CD14-positive monocyte (primary cell): ENCODE results near the gene THRAP3. TPM values are rescaled to one million over a fixed set of nuclear protein-coding genes. Genes with fewer than 3 reads are reported as not detected.

Experiments
- DNase-seq, 3 donors: peaks; one replicate each; pipeline ENCODE4 v3.0.0-alpha.2; 2011 to 2022
- H2AFZ ChIP-seq: 2 replicates; pipeline ENCODE4 v1.6.0; 2012; ENCODE audit warnings: mild to moderate bottlenecking, low read depth, low read length, inconsistent platforms; ENCODE audit not compliant: insufficient read depth, poor library complexity, severe bottlenecking
- H3K27ac ChIP-seq, 2 donors: 1 replicate in 1 of 2; 2 replicates in 1 of 2; pipeline ENCODE4 v1.5.1; 2012 to 2013; ENCODE audit warnings: low read length in 2 of 2, control low read depth in 1 of 2, inconsistent platforms in 1 of 2, low read depth in 1 of 2, mild to moderate bottlenecking in 1 of 2
- H3K27me3 ChIP-seq, 2 donors: one replicate each; pipeline versions ENCODE4 v1.6.0 to v1.6.1; 2011 to 2013; ENCODE audit warnings: low read length in 2 of 2; ENCODE audit not compliant: control insufficient read depth in 2 of 2, insufficient read depth in 2 of 2
- H3K36me3 ChIP-seq, 2 donors: replicated peaks in 1 of 2; 1 replicate in 1 of 2; 2 replicates in 1 of 2; pipeline versions ENCODE4 v1.5.1 to v1.6.1; 2012 to 2013; ENCODE audit warnings: low read length in 2 of 2, control low read depth in 1 of 2, inconsistent platforms in 1 of 2, mild to moderate bottlenecking in 1 of 2; ENCODE audit not compliant: insufficient read depth in 2 of 2, control insufficient read depth in 1 of 2
- H3K4me1 ChIP-seq, 2 donors: 1 replicate in 1 of 2; 2 replicates in 1 of 2; pipeline versions ENCODE4 v1.5.1 to v1.6.1; 2012 to 2013; ENCODE audit warnings: low read length in 2 of 2, control low read depth in 1 of 2, inconsistent platforms in 1 of 2, mild to moderate bottlenecking in 1 of 2, moderate library complexity in 1 of 2; ENCODE audit not compliant: insufficient read depth in 2 of 2, control insufficient read depth in 1 of 2
- H3K4me2 ChIP-seq: replicated peaks from 2 replicates; pipeline ENCODE3; 2012; ENCODE audit warnings: low read length, moderate library complexity, mild to moderate bottlenecking; ENCODE audit not compliant: poor library complexity, severe bottlenecking; ENCODE audit errors: extremely low read depth
- H3K4me3 ChIP-seq, 3 experiments: fragments of 200-600 bp in 1 of 3; sonication (generic) in 1 of 3; replicated peaks in 1 of 3; 1 replicate in 2 of 3; 2 replicates in 1 of 3; pipeline ENCODE4 v1.5.1; 2011 to 2013; ENCODE audit warnings: low read length in 3 of 3, mild to moderate bottlenecking in 3 of 3, control low read depth in 2 of 3, low read depth in 2 of 3, inconsistent platforms in 1 of 3, moderate library complexity in 1 of 3
- H3K79me2 ChIP-seq: 2 replicates; pipeline ENCODE4 v1.6.0; 2012; ENCODE audit warnings: mild to moderate bottlenecking, control low read depth, inconsistent platforms, low read length, moderate library complexity; ENCODE audit not compliant: insufficient read depth
- H3K9ac ChIP-seq: 2 replicates; pipeline ENCODE4 v1.6.0; 2017; ENCODE audit warnings: low read length, mild to moderate bottlenecking; ENCODE audit not compliant: insufficient read depth, poor library complexity, severe bottlenecking
- H3K9me3 ChIP-seq, 2 donors: replicated peaks in 1 of 2; 1 replicate in 1 of 2; 2 replicates in 1 of 2; pipeline versions ENCODE4 v1.5.1 to v1.6.1; 2012 to 2013; ENCODE audit warnings: low read length in 2 of 2, control low read depth in 1 of 2; ENCODE audit not compliant: control insufficient read depth in 1 of 2, insufficient read depth in 1 of 2
- H4K20me1 ChIP-seq: 2 replicates; pipeline ENCODE4 v1.6.0; 2012; ENCODE audit warnings: mild to moderate bottlenecking, low read length, control low read depth, moderate library complexity; ENCODE audit not compliant: insufficient read depth
- H3K27ac Mint-ChIP-seq, 7 donors: one replicate each; pipeline ENCODE4 v1.8.0; 2020; ENCODE audit warnings: mild to moderate bottlenecking in 7 of 7, mixed read lengths in 7 of 7, moderate library complexity in 6 of 7, inconsistent platforms in 2 of 7
- H3K27me3 Mint-ChIP-seq, 3 donors: one replicate each; pipeline ENCODE4 v1.8.0; 2021 to 2022; ENCODE audit warnings: low read depth in 3 of 3, mild to moderate bottlenecking in 3 of 3, mixed read lengths in 3 of 3, moderate library complexity in 3 of 3, inconsistent platforms in 1 of 3
- H3K36me3 Mint-ChIP-seq, 2 donors: one replicate each; pipeline ENCODE4 v1.8.0; 2020; ENCODE audit warnings: mixed read lengths in 2 of 2, inconsistent platforms in 1 of 2, mild to moderate bottlenecking in 1 of 2
- H3K4me1 Mint-ChIP-seq: one replicate; pipeline ENCODE4 v1.8.0; 2020; ENCODE audit warnings: mild to moderate bottlenecking, mixed read lengths
- H3K4me3 Mint-ChIP-seq, 2 donors: one replicate each; pipeline ENCODE4 v1.8.0; 2020; ENCODE audit warnings: mild to moderate bottlenecking in 2 of 2, mixed read lengths in 2 of 2, moderate library complexity in 1 of 2
- H3K9me3 Mint-ChIP-seq, 7 donors: one replicate each; pipeline ENCODE4 v1.8.0; 2020 to 2022; ENCODE audit warnings: mixed read lengths in 7 of 7, mild to moderate bottlenecking in 6 of 7, moderate library complexity in 6 of 7, inconsistent platforms in 2 of 7
- WGBS: methylation state at CpG from one replicate; pipeline ENCODE4 v1.1.5; 2013; ENCODE audit warnings: missing lambda C conversion rate; ENCODE audit not compliant: insufficient coverage; 5-methylcytosine and 5-hydroxymethylcytosine counted together
- intact Hi-C, 2 donors: fragments of 100-400 bp; cut with micrococcal nuclease; formaldehyde crosslinking; loops; one replicate each; pipeline versions ENCODE4 v1.15.0 to v1.15.1; 2023
- polyA plus RNA-seq, 3 donors: library from polyadenylated mRNA; depleted of rRNA in 1 of 3; unstranded in 2 of 3; stranded (reverse) in 1 of 3; fragments of 300-500 nt in 2 of 3; fragments of >200 nt in 1 of 3; fragmentation: Illumina TruSeq in 2 of 3; gene quantifications; 1 replicate in 2 of 3; 2 replicates in 1 of 3; pipeline ENCODE4 v1.2.3, GENCODE V29; 2012 to 2021
- TF ChIP-seq, protein P1 (sequence below): fragments of 200-600 bp; IDR thresholded peaks from one replicate; pipeline ENCODE4 v1.8.0; 2022; ENCODE audit warnings: antibody characterized with exemption, mild to moderate bottlenecking

The THRAP3 gene
- polyA plus RNA-seq, 3 donors = 30.1 to 63.4 (median 35.7) TPM

DNA sequence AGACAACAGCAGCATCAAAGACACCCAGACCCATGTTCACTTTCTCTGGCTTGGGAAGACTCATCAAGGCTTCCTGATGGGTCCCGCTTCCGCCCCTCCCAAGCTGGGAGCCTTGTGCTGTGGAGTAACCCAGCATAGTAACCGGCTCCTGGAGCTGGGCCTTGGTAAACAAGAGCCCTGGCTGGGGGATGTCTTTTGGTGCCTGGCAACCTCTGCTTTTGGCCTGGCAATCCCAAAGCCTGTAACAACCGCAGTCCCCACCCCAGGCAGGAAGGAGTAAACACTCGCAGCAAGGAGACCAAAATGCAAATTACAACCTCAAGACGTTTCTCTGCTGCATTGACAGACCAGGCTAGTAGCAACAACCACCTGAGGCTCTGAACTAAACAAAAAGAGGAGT lies 16.9 kb upstream of the THRAP3 start:
- intact Hi-C loops = no loop called here
- peaks cover 31 to 35% of the 10 kb centered on the region in 2 donors for H3K4me1 ChIP-seq
- H3K27ac Mint-ChIP-seq = peak overlapping the region in 1 of 7 donors; percentile 42
- no peaks in the 10 kb centered on the region for H3K36me3 Mint-ChIP-seq
- no peak overlapping the region for H3K4me2 ChIP-seq
- H3K9me3 Mint-ChIP-seq = peaks cover 0 to 2% (median 0%) of the 10 kb centered on the region in 7 donors
- TF ChIP-seq, protein P1, sequence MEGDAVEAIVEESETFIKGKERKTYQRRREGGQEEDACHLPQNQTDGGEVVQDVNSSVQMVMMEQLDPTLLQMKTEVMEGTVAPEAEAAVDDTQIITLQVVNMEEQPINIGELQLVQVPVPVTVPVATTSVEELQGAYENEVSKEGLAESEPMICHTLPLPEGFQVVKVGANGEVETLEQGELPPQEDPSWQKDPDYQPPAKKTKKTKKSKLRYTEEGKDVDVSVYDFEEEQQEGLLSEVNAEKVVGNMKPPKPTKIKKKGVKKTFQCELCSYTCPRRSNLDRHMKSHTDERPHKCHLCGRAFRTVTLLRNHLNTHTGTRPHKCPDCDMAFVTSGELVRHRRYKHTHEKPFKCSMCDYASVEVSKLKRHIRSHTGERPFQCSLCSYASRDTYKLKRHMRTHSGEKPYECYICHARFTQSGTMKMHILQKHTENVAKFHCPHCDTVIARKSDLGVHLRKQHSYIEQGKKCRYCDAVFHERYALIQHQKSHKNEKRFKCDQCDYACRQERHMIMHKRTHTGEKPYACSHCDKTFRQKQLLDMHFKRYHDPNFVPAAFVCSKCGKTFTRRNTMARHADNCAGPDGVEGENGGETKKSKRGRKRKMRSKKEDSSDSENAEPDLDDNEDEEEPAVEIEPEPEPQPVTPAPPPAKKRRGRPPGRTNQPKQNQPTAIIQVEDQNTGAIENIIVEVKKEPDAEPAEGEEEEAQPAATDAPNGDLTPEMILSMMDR = no peak
- no peak overlapping the region for H3K9ac ChIP-seq
- H3K36me3 ChIP-seq = no peaks in the 10 kb centered on the region
- peaks cover 29% of the 10 kb centered on the region for H3K4me1 Mint-ChIP-seq
- no peak overlapping the region for H3K27ac ChIP-seq
- WGBS = 84% methylated on average over 5 of the region's 6 CpGs
- H4K20me1 ChIP-seq = no peaks in the 10 kb centered on the region
- H3K9me3 ChIP-seq = no peaks in the 10 kb centered on the region
- no peak overlapping the region for H3K4me3 ChIP-seq
- no peak overlapping the region for H3K4me3 Mint-ChIP-seq
- no peaks in the 10 kb centered on the region for H3K79me2 ChIP-seq
- H2AFZ ChIP-seq = no peak overlapping the region
- peaks cover 0 to 6% (median 5%) of the 10 kb centered on the region in 3 donors for H3K27me3 Mint-ChIP-seq
- no peaks in the 10 kb centered on the region for H3K27me3 ChIP-seq
- DNase-seq = no peak

DNA sequence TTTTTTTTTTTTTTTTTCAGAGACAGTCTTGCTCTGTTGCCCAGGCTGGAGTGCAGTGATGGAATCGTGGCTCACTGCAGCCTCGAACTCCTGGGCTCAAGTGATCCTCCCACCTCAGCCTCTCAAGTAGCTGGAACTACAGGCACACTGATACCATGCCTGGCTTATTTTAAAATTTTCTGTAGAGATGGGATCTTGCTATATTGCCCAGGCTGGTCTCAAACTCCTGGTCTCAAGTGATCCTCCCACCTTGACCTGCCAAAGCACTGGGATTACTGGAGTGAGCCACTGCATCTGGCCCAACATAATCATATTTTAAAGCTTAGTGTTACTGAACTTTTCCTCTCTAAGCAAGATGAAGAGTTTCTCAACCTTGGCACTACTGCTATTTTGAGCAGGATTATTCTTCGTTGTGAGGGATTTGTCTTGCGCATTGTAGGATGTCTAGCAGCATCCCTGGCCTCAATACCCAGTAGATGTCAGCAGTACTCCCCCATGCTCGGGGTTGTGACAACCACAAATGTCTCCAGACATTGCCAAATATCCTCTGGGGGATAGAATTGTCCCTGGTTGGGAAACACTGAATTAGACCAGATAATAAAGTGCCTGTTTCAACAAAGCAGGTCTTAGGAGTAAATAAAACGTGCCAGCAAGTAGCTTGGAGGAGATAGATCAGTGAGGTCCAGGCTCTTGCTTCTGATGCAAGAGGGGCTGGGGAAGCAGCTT lies 15.1 kb upstream of the THRAP3 start:
- peak overlapping the region in 1 of 2 donors; percentile 11 for H3K4me3 Mint-ChIP-seq
- Histone ChIP-seq H3K4me1 (peaks cover 25 to 26% of the 10 kb centered on the region in 2 donors), H3K27ac (peak overlapping the region in 1 of 2 donors; percentile 47), H3K36me3 (no peaks in the 10 kb centered on the region), H3K27me3 (no peaks in the 10 kb centered on the region), H3K4me2 (peak overlapping the region; percentile 13), H3K79me2 (no peaks in the 10 kb centered on the region), H4K20me1 (no peaks in the 10 kb centered on the region), H2AFZ (peak overlapping the region; percentile 57), H3K4me3 (no peak overlapping the region), H3K9ac (no peak overlapping the region), H3K9me3 (no peaks in the 10 kb centered on the region)
- DNase-seq = peak in 2 of 3 donors; percentile 31 to 45
- H3K9me3 Mint-ChIP-seq = peaks cover 0 to 2% (median 0%) of the 10 kb centered on the region in 7 donors
- intact Hi-C loops = no loop called here
- H3K27ac Mint-ChIP-seq = peak overlapping the region; percentile 8 to 86 (median 68)
- TF ChIP-seq, protein P1 = no peak
- peaks cover 0 to 5% (median 4%) of the 10 kb centered on the region in 3 donors for H3K27me3 Mint-ChIP-seq
- 8% methylated on average over 2 of the region's 6 CpGs for WGBS
- H3K4me1 Mint-ChIP-seq = peaks cover 27% of the 10 kb centered on the region
- no peaks in the 10 kb centered on the region for H3K36me3 Mint-ChIP-seq
